Breast epithelium (tissue), 4 donors: Measurements from ENCODE around the gene AGAP3. TPM values are rescaled to one million over a fixed set of nuclear protein-coding genes. Genes with fewer than 3 reads are reported as not detected.

ENCODE experiments used
- DNase-seq, 2 donors: peaks; one replicate each; pipeline ENCODE4 v3.0.0-alpha.2; 2019; ENCODE audit warnings: low spot score in 2 of 2
- H3K27ac ChIP-seq, 2 donors: fragments of 200-600 bp; sonication (generic) in 1 of 2; one replicate each; pipeline ENCODE4 v1.5.1; 2016 to 2019; ENCODE audit warnings: mild to moderate bottlenecking in 1 of 2
- H3K27me3 ChIP-seq, 2 donors: fragments of 200-600 bp; sonication (generic) in 1 of 2; one replicate each; pipeline versions ENCODE4 v1.5.1 to v1.6.0; 2017 to 2019; ENCODE audit warnings: control low read depth in 1 of 2, mild to moderate bottlenecking in 1 of 2
- H3K36me3 ChIP-seq: fragments of 200-600 bp; one replicate; pipeline ENCODE4 v1.5.1; 2019
- H3K4me1 ChIP-seq, 2 donors: fragments of 200-600 bp; sonication (generic); one replicate each; pipeline ENCODE4 v1.5.1; 2016 to 2019; ENCODE audit warnings: control low read depth in 1 of 2
- H3K4me3 ChIP-seq, 3 donors: fragments of 200-600 bp; sonication (generic); 1 replicate in 2 of 3; 2 replicates in 1 of 3; pipeline ENCODE4 v1.5.1; 2016 to 2019; ENCODE audit warnings: mild to moderate bottlenecking in 3 of 3, moderate library complexity in 2 of 3
- H3K9me3 ChIP-seq, 2 donors: fragments of 200-600 bp; sonication (generic) in 1 of 2; one replicate each; pipeline ENCODE4 v1.5.1; 2016 to 2019; ENCODE audit warnings: control low read depth in 1 of 2
- CTCF ChIP-seq, 3 donors: fragments of 450-650 bp; IDR thresholded peaks; one replicate each; pipeline ENCODE4 v1.5.1; 2016 to 2017; ENCODE audit warnings: antibody characterized with exemption in 3 of 3, mild to moderate bottlenecking in 3 of 3, moderate library complexity in 3 of 3
- POLR2A ChIP-seq: fragments of 450-650 bp; IDR thresholded peaks from one replicate; pipeline ENCODE4 v1.6.1; 2016; ENCODE audit warnings: antibody characterized with exemption, mild to moderate bottlenecking, moderate library complexity
- POLR2AphosphoS5 ChIP-seq, 3 donors: sonication (generic); formaldehyde crosslinking; IDR thresholded peaks; one replicate each; pipeline ENCODE4 v1.6.1; 2017; ENCODE audit warnings: antibody characterized with exemption in 3 of 3
- intact Hi-C: fragments of 100-400 bp; cut with DNase I; formaldehyde crosslinking; loops from one replicate; pipeline ENCODE4 v1.15.1; 2023; ENCODE audit warnings: low total_unique reads
- total RNA-seq, 3 donors: library from RNA; depleted of rRNA; stranded (reverse); fragments of >200 nt; gene quantifications; one replicate each; pipeline ENCODE4 v1.1.0, GENCODE V29; 2016

The AGAP3 gene
- total RNA-seq, 3 donors from 2014 or later: 47.2 to 58.1 (median 55.1) TPM

GRCh38 chr7:151047976-151048815 lies 38.1 kb upstream of the AGAP3 start, which contains the start of gene ASIC3:
Gene ASIC3, plus strand, starts transcription at chr7:151048531. Its CDS starts 355 bp downstream, at chr7:151048886.
- H3K36me3 ChIP-seq: no peaks in the 10 kb centered on the region
- TF ChIP-seq POLR2AphosphoS5 (IDR thresholded peaks at IDR 0.05): no peak
- no peak for TF ChIP-seq POLR2A
- no peak for TF ChIP-seq CTCF (IDR thresholded peaks at IDR 0.05)
- no peaks in the 10 kb centered on the region for H3K27me3 ChIP-seq
- H3K4me1 ChIP-seq: peaks cover 0 to 9% of the 10 kb centered on the region in 2 donors
- H3K27ac ChIP-seq: no peak within 1 kb of the TSS
- no peaks in the 10 kb centered on the region for H3K9me3 ChIP-seq
- intact Hi-C loops: no loop called here
- H3K4me3 ChIP-seq: no peak within 1 kb of the TSS
- DNase-seq: no peak

DNA sequence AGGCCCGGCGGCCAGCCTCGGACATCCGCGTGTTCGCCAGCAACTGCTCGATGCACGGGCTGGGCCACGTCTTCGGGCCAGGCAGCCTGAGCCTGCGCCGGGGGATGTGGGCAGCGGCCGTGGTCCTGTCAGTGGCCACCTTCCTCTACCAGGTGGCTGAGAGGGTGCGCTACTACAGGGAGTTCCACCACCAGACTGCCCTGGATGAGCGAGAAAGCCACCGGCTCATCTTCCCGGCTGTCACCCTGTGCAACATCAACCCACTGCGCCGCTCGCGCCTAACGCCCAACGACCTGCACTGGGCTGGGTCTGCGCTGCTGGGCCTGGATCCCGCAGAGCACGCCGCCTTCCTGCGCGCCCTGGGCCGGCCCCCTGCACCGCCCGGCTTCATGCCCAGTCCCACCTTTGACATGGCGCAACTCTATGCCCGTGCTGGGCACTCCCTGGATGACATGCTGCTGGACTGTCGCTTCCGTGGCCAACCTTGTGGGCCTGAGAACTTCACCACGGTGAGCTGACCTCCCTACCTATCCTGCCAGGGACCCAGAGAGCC lies 37.3 kb upstream of the AGAP3 start:
- H3K9me3 ChIP-seq: no peaks in the 10 kb centered on the region
- no peak overlapping the region for H3K4me3 ChIP-seq
- no peak for DNase-seq
- TF ChIP-seq POLR2A (no peak), POLR2AphosphoS5 (IDR thresholded peaks at IDR 0.05) (no peak), CTCF (IDR thresholded peaks at IDR 0.05) (no peak)
- peaks cover 0 to 9% of the 10 kb centered on the region in 2 donors for H3K4me1 ChIP-seq
- intact Hi-C loops: no loop called here
- H3K36me3 ChIP-seq: no peaks in the 10 kb centered on the region
- no peak overlapping the region for H3K27ac ChIP-seq
- H3K27me3 ChIP-seq: no peaks in the 10 kb centered on the region

- no peak for DNase-seq
- Histone ChIP-seq H3K4me1 (peaks cover 0 to 9% of the 10 kb centered on the region in 2 donors), H3K27me3 (no peaks in the 10 kb centered on the region), H3K9me3 (no peaks in the 10 kb centered on the region), H3K4me3 (peak overlapping the region in 1 of 3 donors; percentile 54), H3K36me3 (no peaks in the 10 kb centered on the region), H3K27ac (no peak overlapping the region)
- intact Hi-C loops: no loop called here
- TF ChIP-seq CTCF (IDR thresholded peaks at IDR 0.05) (no peak), POLR2A (no peak), POLR2AphosphoS5 (IDR thresholded peaks at IDR 0.05) (no peak)
Measured at GRCh38 chr7:151051108-151051507, 35.2 kb upstream of the AGAP3 start.

DNA sequence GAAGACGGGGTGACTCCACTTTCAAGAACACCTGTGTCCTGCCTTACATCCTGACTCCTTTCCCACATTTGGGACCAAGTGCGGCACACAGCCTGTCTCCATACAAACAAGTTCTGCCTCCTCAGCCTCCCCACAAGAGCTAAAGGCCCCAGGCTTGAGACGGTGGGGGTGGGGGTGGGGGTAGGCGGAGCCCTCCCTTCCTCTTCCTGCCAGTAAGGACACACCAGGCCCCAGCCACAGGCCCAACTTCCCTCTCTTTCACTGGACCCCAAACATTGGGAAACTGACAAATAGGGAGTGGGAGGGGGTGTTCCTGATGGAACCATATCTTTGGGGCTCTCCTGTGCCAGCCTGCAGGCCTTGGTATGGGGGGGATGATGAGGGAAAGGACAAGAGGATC lies 33.2 kb upstream of the AGAP3 start:
- Histone ChIP-seq H3K4me1 (peaks cover 0 to 11% of the 10 kb centered on the region in 2 donors), H3K4me3 (no peak overlapping the region), H3K27me3 (no peaks in the 10 kb centered on the region), H3K36me3 (no peaks in the 10 kb centered on the region), H3K9me3 (no peaks in the 10 kb centered on the region), H3K27ac (no peak overlapping the region)
- no peak for TF ChIP-seq POLR2AphosphoS5 (IDR thresholded peaks at IDR 0.05)
- TF ChIP-seq POLR2A: no peak
- TF ChIP-seq CTCF (IDR thresholded peaks at IDR 0.05): no peak
- intact Hi-C loops: no loop called here
- no peak for DNase-seq

DNA sequence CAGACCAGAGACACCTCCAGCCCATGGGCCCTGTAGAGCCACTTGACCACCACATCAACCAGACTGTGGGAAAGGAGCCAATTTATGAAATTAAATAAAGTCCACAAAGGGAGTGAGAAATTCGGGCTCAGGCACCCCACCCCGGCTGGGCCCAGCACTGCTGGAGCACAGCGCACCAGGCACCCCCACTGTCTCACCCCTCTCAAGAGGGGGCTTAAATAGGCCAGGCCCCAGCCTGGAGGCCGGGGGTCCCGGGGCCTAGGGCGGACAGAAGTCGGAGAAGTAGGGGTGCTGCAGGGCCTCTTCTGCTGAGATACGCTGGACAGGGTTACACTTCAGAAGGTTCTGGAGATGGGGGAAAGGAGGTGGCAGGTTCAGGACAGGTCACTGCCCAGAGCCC lies 32.5 kb upstream of the AGAP3 start:
- H3K27ac ChIP-seq: no peak overlapping the region
- no peak overlapping the region for H3K4me3 ChIP-seq
- H3K4me1 ChIP-seq: peaks cover 0 to 15% of the 10 kb centered on the region in 2 donors
- no peaks in the 10 kb centered on the region for H3K9me3 ChIP-seq
- no peaks in the 10 kb centered on the region for H3K36me3 ChIP-seq
- DNase-seq: no peak
- no peak for TF ChIP-seq POLR2AphosphoS5 (IDR thresholded peaks at IDR 0.05)
- TF ChIP-seq POLR2A: no peak
- TF ChIP-seq CTCF (IDR thresholded peaks at IDR 0.05): no peak
- H3K27me3 ChIP-seq: no peaks in the 10 kb centered on the region
- intact Hi-C loops: no loop called here
